ENCODE data around the gene KRT9.

GRCh38 chr17:41542357-41542756 is 29.5 kb downstream of the KRT9 start:
- TF ChIP-seq, protein P1, sequence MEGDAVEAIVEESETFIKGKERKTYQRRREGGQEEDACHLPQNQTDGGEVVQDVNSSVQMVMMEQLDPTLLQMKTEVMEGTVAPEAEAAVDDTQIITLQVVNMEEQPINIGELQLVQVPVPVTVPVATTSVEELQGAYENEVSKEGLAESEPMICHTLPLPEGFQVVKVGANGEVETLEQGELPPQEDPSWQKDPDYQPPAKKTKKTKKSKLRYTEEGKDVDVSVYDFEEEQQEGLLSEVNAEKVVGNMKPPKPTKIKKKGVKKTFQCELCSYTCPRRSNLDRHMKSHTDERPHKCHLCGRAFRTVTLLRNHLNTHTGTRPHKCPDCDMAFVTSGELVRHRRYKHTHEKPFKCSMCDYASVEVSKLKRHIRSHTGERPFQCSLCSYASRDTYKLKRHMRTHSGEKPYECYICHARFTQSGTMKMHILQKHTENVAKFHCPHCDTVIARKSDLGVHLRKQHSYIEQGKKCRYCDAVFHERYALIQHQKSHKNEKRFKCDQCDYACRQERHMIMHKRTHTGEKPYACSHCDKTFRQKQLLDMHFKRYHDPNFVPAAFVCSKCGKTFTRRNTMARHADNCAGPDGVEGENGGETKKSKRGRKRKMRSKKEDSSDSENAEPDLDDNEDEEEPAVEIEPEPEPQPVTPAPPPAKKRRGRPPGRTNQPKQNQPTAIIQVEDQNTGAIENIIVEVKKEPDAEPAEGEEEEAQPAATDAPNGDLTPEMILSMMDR (IDR thresholded peaks at IDR 0.05) = no peak
- TF ChIP-seq POLR2AphosphoS5 (IDR thresholded peaks at IDR 0.05) = no peak

Data from prostate gland (tissue), 2 donors.